ENCODE measurements around the gene DERL3. TPM values are rescaled to one million over a fixed set of nuclear protein-coding genes. Genes with fewer than 3 reads are reported as not detected.
A peak's percentile ranks its signal among the peaks of the same experiment; 100 is the strongest.

Gene DERL3
- total and polyA plus RNA-seq, 2 of the 13 experiments (the other 11 are each of a cell fraction or from before 2014, with no cell fraction given), result not detected

DNA sequence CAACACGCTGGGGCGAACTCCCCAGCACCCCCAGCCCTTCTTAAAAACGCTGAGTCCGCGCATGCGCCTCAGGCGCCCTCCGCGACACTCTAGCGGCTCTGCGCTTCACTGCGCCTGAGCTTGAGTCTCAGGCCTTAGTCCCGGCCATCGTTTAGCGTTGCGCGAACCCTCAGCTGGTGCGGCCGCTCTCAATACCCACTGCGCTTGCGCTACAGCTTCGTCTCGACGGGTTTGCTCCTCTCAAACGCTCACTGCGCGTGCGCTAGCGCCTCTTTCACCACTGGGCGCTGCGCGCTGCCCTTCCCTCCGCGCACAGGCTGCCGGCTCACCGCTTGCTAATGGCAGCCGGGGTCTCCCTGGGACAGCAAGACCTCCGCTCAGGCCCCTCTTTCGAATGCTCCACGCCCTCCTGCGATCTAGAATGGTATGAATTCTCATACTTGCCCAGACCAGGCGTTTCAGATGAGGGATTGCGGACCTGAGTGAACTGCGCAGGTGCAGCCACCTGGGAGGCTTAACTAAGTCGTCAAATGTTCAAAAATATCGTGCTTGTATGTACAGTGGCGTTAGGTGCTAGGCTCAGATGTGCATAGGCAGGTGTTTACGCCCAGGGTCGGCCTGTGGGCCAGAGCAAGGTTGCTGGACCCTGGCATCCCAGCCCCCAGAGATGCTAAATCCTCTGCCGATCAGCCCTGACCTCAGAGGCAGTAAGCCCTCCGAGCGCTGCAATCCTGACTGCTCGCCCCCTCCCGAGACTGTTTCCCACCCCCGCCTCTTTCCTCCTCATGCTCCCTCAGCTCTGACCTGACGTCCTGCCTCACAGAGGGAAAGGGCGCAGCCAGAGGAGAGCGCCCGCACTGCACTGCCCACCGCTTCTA, 19.0 kb upstream of the DERL3 start, which contains the start of gene SLC2A11 (continued):
- TF ChIP-seq, protein P1, sequence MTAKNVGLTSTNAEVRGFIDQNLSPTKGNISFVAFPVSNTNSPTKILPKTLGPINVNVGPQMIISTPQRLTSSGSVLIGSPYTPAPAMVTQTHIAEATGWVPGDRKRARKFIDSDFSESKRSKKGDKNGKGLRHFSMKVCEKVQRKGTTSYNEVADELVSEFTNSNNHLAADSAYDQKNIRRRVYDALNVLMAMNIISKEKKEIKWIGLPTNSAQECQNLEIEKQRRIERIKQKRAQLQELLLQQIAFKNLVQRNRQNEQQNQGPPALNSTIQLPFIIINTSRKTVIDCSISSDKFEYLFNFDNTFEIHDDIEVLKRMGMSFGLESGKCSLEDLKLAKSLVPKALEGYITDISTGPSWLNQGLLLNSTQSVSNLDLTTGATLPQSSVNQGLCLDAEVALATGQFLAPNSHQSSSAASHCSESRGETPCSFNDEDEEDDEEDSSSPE (CRISPR knock-in tag; IDR thresholded peaks at IDR 0.05), result peak; percentile 37; the same call in 1 of the 2 replicates
- 0 out of 2 replicates have a peak, but pooled peaks have one; percentile 17 for TF ChIP-seq CHCHD3 (CRISPR knock-in tag; IDR thresholded peaks at IDR 0.05)
- TF ChIP-seq, protein P2, sequence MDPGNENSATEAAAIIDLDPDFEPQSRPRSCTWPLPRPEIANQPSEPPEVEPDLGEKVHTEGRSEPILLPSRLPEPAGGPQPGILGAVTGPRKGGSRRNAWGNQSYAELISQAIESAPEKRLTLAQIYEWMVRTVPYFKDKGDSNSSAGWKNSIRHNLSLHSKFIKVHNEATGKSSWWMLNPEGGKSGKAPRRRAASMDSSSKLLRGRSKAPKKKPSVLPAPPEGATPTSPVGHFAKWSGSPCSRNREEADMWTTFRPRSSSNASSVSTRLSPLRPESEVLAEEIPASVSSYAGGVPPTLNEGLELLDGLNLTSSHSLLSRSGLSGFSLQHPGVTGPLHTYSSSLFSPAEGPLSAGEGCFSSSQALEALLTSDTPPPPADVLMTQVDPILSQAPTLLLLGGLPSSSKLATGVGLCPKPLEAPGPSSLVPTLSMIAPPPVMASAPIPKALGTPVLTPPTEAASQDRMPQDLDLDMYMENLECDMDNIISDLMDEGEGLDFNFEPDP (CRISPR knock-in tag; conservative IDR thresholded peaks at IDR 0.05), result no peak
- no peak for TF ChIP-seq ZNF484 (CRISPR knock-in tag; IDR thresholded peaks at IDR 0.05; ENCODE audit: borderline replicate concordance, low read depth)
- TF ChIP-seq SALL1 (CRISPR knock-in tag; IDR thresholded peaks at IDR 0.05), result peak; percentile 68; the same call in 1 of the 2 replicates
- no peak for TF ChIP-seq GTF2F1 (IDR thresholded peaks at IDR 0.05; ENCODE audit: low read length)
- TF ChIP-seq NFKBIZ (CRISPR knock-in tag; IDR thresholded peaks at IDR 0.05), result no peak
- TF ChIP-seq ZNF33A (CRISPR knock-in tag; IDR thresholded peaks at IDR 0.05; ENCODE audit: borderline replicate concordance), result no peak
- no peak for TF ChIP-seq HDAC2 (CRISPR knock-in tag; IDR thresholded peaks at IDR 0.05)
- TF ChIP-seq ZNF761 (CRISPR knock-in tag; conservative IDR thresholded peaks at IDR 0.05), result 0 out of 2 replicates have a peak, but pooled peaks have one; percentile 28
- TF ChIP-seq ZNF549 (CRISPR knock-in tag; IDR thresholded peaks at IDR 0.05), result no peak
- TF ChIP-seq BRCA1 (CRISPR knock-in tag; IDR thresholded peaks at IDR 0.05), result peak; percentile 80; the same call in 1 of the 2 replicates
- TF ChIP-seq, protein P3, sequence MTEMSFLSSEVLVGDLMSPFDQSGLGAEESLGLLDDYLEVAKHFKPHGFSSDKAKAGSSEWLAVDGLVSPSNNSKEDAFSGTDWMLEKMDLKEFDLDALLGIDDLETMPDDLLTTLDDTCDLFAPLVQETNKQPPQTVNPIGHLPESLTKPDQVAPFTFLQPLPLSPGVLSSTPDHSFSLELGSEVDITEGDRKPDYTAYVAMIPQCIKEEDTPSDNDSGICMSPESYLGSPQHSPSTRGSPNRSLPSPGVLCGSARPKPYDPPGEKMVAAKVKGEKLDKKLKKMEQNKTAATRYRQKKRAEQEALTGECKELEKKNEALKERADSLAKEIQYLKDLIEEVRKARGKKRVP (CRISPR knock-in tag; IDR thresholded peaks at IDR 0.05), result no peak
- TF ChIP-seq SRSF9 (IDR thresholded peaks at IDR 0.05; ENCODE audit: borderline replicate concordance, insufficient read depth, low read depth, low read length, poor library complexity, severe bottlenecking), result no peak
- TF ChIP-seq, protein P4, sequence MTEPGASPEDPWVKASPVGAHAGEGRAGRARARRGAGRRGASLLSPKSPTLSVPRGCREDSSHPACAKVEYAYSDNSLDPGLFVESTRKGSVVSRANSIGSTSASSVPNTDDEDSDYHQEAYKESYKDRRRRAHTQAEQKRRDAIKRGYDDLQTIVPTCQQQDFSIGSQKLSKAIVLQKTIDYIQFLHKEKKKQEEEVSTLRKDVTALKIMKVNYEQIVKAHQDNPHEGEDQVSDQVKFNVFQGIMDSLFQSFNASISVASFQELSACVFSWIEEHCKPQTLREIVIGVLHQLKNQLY (CRISPR knock-in tag; IDR thresholded peaks at IDR 0.05), result no peak
- no peak for TF ChIP-seq FOXP1 (IDR thresholded peaks at IDR 0.05)
- no peak for TF ChIP-seq FOXP1 (CRISPR knock-in tag; IDR thresholded peaks at IDR 0.05)
- no peak for TF ChIP-seq ZNF260 (CRISPR knock-in tag; IDR thresholded peaks at IDR 0.05; ENCODE audit: borderline replicate concordance, low read depth)
- TF ChIP-seq, protein P5, sequence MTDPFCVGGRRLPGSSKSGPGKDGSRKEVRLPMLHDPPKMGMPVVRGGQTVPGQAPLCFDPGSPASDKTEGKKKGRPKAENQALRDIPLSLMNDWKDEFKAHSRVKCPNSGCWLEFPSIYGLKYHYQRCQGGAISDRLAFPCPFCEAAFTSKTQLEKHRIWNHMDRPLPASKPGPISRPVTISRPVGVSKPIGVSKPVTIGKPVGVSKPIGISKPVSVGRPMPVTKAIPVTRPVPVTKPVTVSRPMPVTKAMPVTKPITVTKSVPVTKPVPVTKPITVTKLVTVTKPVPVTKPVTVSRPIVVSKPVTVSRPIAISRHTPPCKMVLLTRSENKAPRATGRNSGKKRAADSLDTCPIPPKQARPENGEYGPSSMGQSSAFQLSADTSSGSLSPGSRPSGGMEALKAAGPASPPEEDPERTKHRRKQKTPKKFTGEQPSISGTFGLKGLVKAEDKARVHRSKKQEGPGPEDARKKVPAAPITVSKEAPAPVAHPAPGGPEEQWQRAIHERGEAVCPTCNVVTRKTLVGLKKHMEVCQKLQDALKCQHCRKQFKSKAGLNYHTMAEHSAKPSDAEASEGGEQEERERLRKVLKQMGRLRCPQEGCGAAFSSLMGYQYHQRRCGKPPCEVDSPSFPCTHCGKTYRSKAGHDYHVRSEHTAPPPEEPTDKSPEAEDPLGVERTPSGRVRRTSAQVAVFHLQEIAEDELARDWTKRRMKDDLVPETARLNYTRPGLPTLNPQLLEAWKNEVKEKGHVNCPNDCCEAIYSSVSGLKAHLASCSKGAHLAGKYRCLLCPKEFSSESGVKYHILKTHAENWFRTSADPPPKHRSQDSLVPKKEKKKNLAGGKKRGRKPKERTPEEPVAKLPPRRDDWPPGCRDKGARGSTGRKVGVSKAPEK (CRISPR knock-in tag; IDR thresholded peaks at IDR 0.05; ENCODE audit: borderline replicate concordance), result no peak
